ENCODE results near the gene APOL3. TPM values are rescaled to one million over a fixed set of nuclear protein-coding genes. Genes with fewer than 3 reads are reported as not detected.
"Not testable (repeated sequence)": the region's sequence is repeated elsewhere in the genome, so short reads cannot be mapped to it uniquely, and the experiment has no call there.

Gene APOL3
- total and polyA plus RNA-seq, 9 donors: 15.4 to 62.1 (median 19.4) TPM

- Histone ChIP-seq H3K36me3 (no peaks in the 10 kb centered on the region), H3K27me3 (no peaks in the 10 kb centered on the region), H3K9me3 (no peaks in the 10 kb centered on the region), H3K4me1 (ENCODE audit: insufficient read depth) (peaks cover 15% of the 10 kb centered on the region), H3K4me3 (no peak overlapping the region), H3K27ac (no peak overlapping the region)
- no peak for DNase-seq
- intact Hi-C loops (cut with DNase I): loop anchor here in 1 of 4 donors (10.0 kb wide), 1 partner anchor 1161 kb away; no protein-coding TSS in a partner anchor
- WGBS, 3 donors: 89 to 91% (median 89%) methylated on average over 12 of the region's 12 CpGs
- no peak for TF ChIP-seq POLR2A (IDR thresholded peaks at IDR 0.05)
- TF ChIP-seq CTCF (IDR thresholded peaks at IDR 0.05): no peak
- no peak for TF ChIP-seq EP300 (IDR thresholded peaks at IDR 0.05)
Observed at GRCh38 chr22:36153501-36154422, 6.8 kb downstream of the APOL3 start.

- H3K4me1 ChIP-seq (ENCODE audit: insufficient read depth): peaks cover 15% of the 10 kb centered on the region
- 95 to 97% (median 95%) methylated on average over 4 of the region's 4 CpGs for WGBS, 3 donors
- DNase-seq, H3K9me3 ChIP-seq, H3K36me3 ChIP-seq, H3K27me3 ChIP-seq, H3K27ac ChIP-seq, H3K4me3 ChIP-seq: not testable (repeated sequence)
- intact Hi-C loops (cut with DNase I): loop anchor here in 1 of 4 donors (10.0 kb wide), 1 partner anchor 1162 kb away; no protein-coding TSS in a partner anchor
Observed at GRCh38 chr22:36152821-36153220, 7.7 kb downstream of the APOL3 start.

GRCh38 chr22:36152088-36152487 is 8.5 kb downstream of the APOL3 start:
- intact Hi-C loops (cut with DNase I): loop anchor here in 1 of 4 donors (10.0 kb wide), 1 partner anchor 1163 kb away; no protein-coding TSS in a partner anchor
- WGBS, 3 donors: 82 to 86% (median 85%) methylated on average over 3 of the region's 3 CpGs
- peaks cover 14% of the 10 kb centered on the region for H3K4me1 ChIP-seq (ENCODE audit: insufficient read depth)

GRCh38 chr22:36151006-36151595 is 9.5 kb downstream of the APOL3 start:
- peaks cover 7% of the 10 kb centered on the region for H3K4me1 ChIP-seq (ENCODE audit: insufficient read depth)
- H3K27me3 ChIP-seq: no peaks in the 10 kb centered on the region
- no peak for DNase-seq
- H3K4me3 ChIP-seq: no peak overlapping the region
- WGBS, 3 donors: 65 to 85% (median 82%) methylated on average over 3 of the region's 3 CpGs
- no peak for TF ChIP-seq POLR2A (IDR thresholded peaks at IDR 0.05)
- H3K27ac ChIP-seq: no peak overlapping the region
- H3K9me3 ChIP-seq: no peaks in the 10 kb centered on the region
- no peaks in the 10 kb centered on the region for H3K36me3 ChIP-seq
- intact Hi-C loops (cut with DNase I): loop anchor here in 1 of 4 donors (10.0 kb wide), 1 partner anchor 1164 kb away; no protein-coding TSS in a partner anchor

More at GRCh38 chr22:36152088-36152487, 8.5 kb downstream of the APOL3 start:
- Histone ChIP-seq H3K9me3 (no peaks in the 10 kb centered on the region), H3K27me3 (no peaks in the 10 kb centered on the region), H3K27ac (no peak overlapping the region), H3K36me3 (no peaks in the 10 kb centered on the region), H3K4me3 (no peak overlapping the region)
- DNase-seq: no peak
- no peak for TF ChIP-seq EP300 (IDR thresholded peaks at IDR 0.05)
- TF ChIP-seq CTCF (IDR thresholded peaks at IDR 0.05): no peak
- TF ChIP-seq POLR2A (IDR thresholded peaks at IDR 0.05): no peak

GRCh38 chr22:36149441-36149840 is 11.1 kb downstream of the APOL3 start:
- H3K4me3 ChIP-seq: no peak overlapping the region
- H3K9me3 ChIP-seq: no peaks in the 10 kb centered on the region
- H3K36me3 ChIP-seq: no peaks in the 10 kb centered on the region
- H3K4me1 ChIP-seq (ENCODE audit: insufficient read depth): peaks cover 1% of the 10 kb centered on the region
- H3K27ac ChIP-seq: no peak overlapping the region
- no peaks in the 10 kb centered on the region for H3K27me3 ChIP-seq
- 75 to 80% (median 80%) methylated on average over 4 of the region's 4 CpGs for WGBS, 3 donors
- no peak for TF ChIP-seq EP300 (IDR thresholded peaks at IDR 0.05)
- no peak for TF ChIP-seq POLR2A (IDR thresholded peaks at IDR 0.05)
- TF ChIP-seq CTCF (IDR thresholded peaks at IDR 0.05): no peak
- no peak for DNase-seq
- intact Hi-C loops (cut with DNase I): loop anchor here in 2 of 4 donors (5.0 to 10.0 kb wide), 3 partner anchors 33 to 133 kb away; partner anchors contain the start of gene APOL2 (in 1 of the 2)

Data from ovary (tissue), 9 donors.